Smooth muscle cell (in vitro differentiated cells): ENCODE measurements around the gene DCPS. TPM values are rescaled to one million over a fixed set of nuclear protein-coding genes. Genes with fewer than 3 reads are reported as not detected.
A peak's percentile ranks its signal among the peaks of the same experiment; 100 is the strongest.

Source experiments
- DNase-seq: peaks from one replicate; lab custom pipeline; 2025; ENCODE audit not compliant: unreplicated experiment; lab: John Stamatoyannopoulos, UW
- H2AFZ ChIP-seq: fragments of 200-600 bp; sonication (generic); 2 replicates; pipeline ENCODE4 v1.6.0; 2016; ENCODE audit warnings: antibody characterized with exemption, low read depth, mild to moderate bottlenecking
- H3F3A ChIP-seq: fragments of 200-600 bp; sonication (generic); 2 replicates; pipeline ENCODE4 v1.6.0; 2017; ENCODE audit warnings: antibody characterized with exemption, low read depth
- H3K27ac ChIP-seq: fragments of 200-600 bp; sonication (generic); 2 replicates; pipeline ENCODE4 v1.5.1; 2016; ENCODE audit warnings: low read depth, mild to moderate bottlenecking
- H3K27me3 ChIP-seq: fragments of 200-600 bp; sonication (generic); 2 replicates; pipeline ENCODE4 v1.6.1; 2016; ENCODE audit warnings: low read depth, mild to moderate bottlenecking
- H3K36me3 ChIP-seq: fragments of 200-600 bp; sonication (generic); 2 replicates; pipeline ENCODE4 v1.5.1; 2016; ENCODE audit warnings: low read depth
- H3K4me1 ChIP-seq: fragments of 200-600 bp; sonication (generic); 2 replicates; pipeline ENCODE4 v1.5.1; 2016; ENCODE audit warnings: low read depth
- H3K4me2 ChIP-seq: fragments of 200-600 bp; sonication (generic); 2 replicates; pipeline ENCODE4 v1.6.0; 2016; ENCODE audit warnings: mild to moderate bottlenecking
- H3K4me3 ChIP-seq: fragments of 200-600 bp; sonication (generic); 2 replicates; pipeline ENCODE4 v1.5.1; 2016; ENCODE audit warnings: mild to moderate bottlenecking
- H3K79me2 ChIP-seq: fragments of 200-600 bp; sonication (generic); 2 replicates; pipeline ENCODE4 v1.6.0; 2016; ENCODE audit warnings: low read depth, mild to moderate bottlenecking
- H3K9ac ChIP-seq: fragments of 200-600 bp; sonication (generic); 2 replicates; pipeline ENCODE4 v1.6.0; 2016; ENCODE audit warnings: low read depth
- H3K9me3 ChIP-seq: fragments of 200-600 bp; sonication (generic); replicated peaks from 2 replicates; pipeline ENCODE4 v1.5.1; 2016; ENCODE audit warnings: low read depth
- H4K20me1 ChIP-seq: fragments of 200-600 bp; sonication (generic); 2 replicates; pipeline ENCODE4 v1.6.0; 2016; ENCODE audit warnings: low read depth
- WGBS: methylation state at CpG from one replicate; pipeline ENCODE4 v1.1.7; 2016; ENCODE audit warnings: low lambda C conversion rate; 5-methylcytosine and 5-hydroxymethylcytosine counted together
- polyA plus RNA-seq: library from polyadenylated mRNA; unstranded; fragments of >200 nt; fragmentation: Nextera tagmentation; extraction: Ambion mirVana; gene quantifications from 2 replicates; pipeline ENCODE4 v1.2.1, GENCODE V29; 2016
- total RNA-seq: library from RNA; depleted of rRNA; stranded (reverse); fragments of >200 nt; gene quantifications from 2 replicates; pipeline ENCODE4 v1.2.3, GENCODE V29; 2014
- TF ChIP-seq, protein P1 (sequence below): fragments of 200-600 bp; sonication (generic); IDR thresholded peaks from 2 replicates; pipeline ENCODE4 v1.5.1; 2017; ENCODE audit warnings: borderline replicate concordance, mild to moderate bottlenecking, antibody characterized with exemption; ENCODE audit not compliant: insufficient read depth, poor library complexity, severe bottlenecking

Gene DCPS
- total and polyA plus RNA-seq, 2 experiments from 2014 or later, result 19.0 to 25.4 TPM

DNA sequence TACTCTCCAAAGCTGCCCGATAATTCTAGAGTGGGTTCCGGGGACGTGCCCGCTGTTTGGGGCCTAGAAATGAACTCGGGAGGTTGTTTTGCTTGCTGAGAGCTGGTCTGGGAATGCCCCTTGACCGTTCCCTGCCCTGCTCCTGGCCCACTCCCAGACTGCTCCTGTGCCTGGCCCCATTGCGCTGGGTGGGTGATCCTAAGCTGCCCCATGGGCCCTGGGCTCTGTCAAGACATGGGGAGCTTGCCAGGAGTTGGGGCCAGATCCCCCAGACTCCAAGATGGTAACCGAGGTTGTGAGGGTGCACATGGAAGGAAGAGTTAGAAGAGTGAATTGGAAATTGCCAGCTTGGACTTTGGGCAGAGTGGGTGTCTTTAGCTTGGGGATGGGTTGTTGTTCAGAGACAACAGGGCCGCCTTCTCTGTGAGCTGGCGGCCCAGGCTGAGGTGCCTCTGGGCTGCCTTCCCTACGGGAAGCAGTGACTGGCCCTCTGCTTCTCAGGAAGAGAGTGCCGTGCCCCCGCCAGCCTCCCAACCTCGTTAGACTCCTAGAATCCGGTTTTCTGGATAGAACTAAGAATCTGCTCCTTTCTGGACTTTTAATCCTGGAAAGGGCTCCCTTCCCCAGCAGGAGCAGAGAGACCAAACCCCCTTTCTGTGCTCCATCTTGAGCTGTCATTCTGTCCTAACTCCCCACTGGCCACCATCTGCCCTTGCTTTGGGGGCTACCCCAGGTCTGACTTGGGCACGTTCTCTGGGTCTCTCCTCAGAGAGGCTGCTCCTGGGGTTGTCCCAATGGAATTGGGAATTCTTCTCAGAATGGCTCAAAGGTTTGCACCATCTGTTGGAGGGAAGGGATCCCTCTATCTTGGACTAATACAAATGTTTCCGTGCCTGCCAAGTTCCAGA, 53.4 kb downstream of the DCPS start:
- H3K9ac ChIP-seq, result peak overlapping the region; percentile 21
- H3K4me3 ChIP-seq, result peak overlapping the region; percentile 78
- H3K27me3 ChIP-seq, result no peaks in the 10 kb centered on the region
- H3K27ac ChIP-seq, result peak overlapping the region; percentile 27
- H3F3A ChIP-seq, result peaks cover 11% of the 10 kb centered on the region
- 90% methylated on average over 17 of the region's 17 CpGs for WGBS
- peaks cover 87% of the 10 kb centered on the region for H3K79me2 ChIP-seq
- TF ChIP-seq, protein P1, sequence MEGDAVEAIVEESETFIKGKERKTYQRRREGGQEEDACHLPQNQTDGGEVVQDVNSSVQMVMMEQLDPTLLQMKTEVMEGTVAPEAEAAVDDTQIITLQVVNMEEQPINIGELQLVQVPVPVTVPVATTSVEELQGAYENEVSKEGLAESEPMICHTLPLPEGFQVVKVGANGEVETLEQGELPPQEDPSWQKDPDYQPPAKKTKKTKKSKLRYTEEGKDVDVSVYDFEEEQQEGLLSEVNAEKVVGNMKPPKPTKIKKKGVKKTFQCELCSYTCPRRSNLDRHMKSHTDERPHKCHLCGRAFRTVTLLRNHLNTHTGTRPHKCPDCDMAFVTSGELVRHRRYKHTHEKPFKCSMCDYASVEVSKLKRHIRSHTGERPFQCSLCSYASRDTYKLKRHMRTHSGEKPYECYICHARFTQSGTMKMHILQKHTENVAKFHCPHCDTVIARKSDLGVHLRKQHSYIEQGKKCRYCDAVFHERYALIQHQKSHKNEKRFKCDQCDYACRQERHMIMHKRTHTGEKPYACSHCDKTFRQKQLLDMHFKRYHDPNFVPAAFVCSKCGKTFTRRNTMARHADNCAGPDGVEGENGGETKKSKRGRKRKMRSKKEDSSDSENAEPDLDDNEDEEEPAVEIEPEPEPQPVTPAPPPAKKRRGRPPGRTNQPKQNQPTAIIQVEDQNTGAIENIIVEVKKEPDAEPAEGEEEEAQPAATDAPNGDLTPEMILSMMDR, result no peak
- H3K9me3 ChIP-seq, result no peaks in the 10 kb centered on the region
- H2AFZ ChIP-seq, result no peak overlapping the region
- peaks cover 26% of the 10 kb centered on the region for H3K4me1 ChIP-seq
- H4K20me1 ChIP-seq, result peaks cover 54% of the 10 kb centered on the region
- DNase-seq, result no peak
- H3K36me3 ChIP-seq, result no peaks in the 10 kb centered on the region
- H3K4me2 ChIP-seq, result peak overlapping the region; percentile 89

DNA sequence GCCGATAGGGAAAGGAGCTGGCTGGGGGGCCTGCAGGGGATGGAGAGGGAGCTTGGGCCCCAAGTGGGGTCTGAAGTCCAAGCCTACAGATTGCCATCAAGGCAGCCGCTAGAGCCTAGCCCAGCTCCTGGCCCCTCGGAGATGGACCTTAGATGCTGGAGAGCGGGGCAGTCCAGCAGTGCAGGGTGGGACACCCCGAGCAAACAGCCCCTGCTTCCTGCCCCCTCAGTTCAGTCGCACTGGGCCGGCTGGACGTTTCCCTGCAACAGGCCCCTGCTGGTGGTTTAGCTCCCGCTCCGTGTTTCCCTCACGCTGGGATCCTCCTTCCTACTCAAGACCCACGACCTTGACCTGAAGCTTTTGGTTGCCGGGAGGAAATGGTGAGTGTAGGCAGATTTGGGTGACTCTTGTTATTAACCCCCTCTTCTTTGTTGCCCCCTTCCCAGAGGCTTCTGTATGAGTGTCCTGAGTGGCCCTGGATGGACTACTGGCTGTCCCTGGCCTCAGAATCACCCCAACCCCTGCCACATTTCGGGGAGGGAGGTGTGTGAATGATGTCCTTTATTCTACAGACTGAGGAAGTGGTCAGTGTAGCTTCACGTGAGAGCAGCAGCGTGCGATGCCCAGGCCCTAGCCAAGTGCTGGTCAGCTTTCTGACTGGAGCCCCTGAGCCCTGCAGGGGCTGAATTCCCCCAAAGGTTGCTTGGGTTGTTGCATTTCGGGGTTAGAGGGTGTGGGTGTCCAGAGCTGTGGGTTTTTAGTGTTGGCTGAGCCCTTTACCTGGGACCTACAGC, 54.3 kb downstream of the DCPS start:
- peaks cover 18% of the 10 kb centered on the region for H3K4me1 ChIP-seq
- WGBS, result 70% methylated on average over 18 of the region's 18 CpGs
- H3K9me3 ChIP-seq, result no peaks in the 10 kb centered on the region
- peak overlapping the region; percentile 27 for H3K27ac ChIP-seq
- H3K79me2 ChIP-seq, result peaks cover 87% of the 10 kb centered on the region
- DNase-seq, result no peak
- peak overlapping the region; percentile 89 for H3K4me2 ChIP-seq
- H3K4me3 ChIP-seq, result peak overlapping the region; percentile 78
- H3K9ac ChIP-seq, result no peak overlapping the region
- peaks cover 58% of the 10 kb centered on the region for H4K20me1 ChIP-seq
- peaks cover 3% of the 10 kb centered on the region for H3F3A ChIP-seq
- H3K36me3 ChIP-seq, result no peaks in the 10 kb centered on the region
- H2AFZ ChIP-seq, result no peak overlapping the region
- H3K27me3 ChIP-seq, result no peaks in the 10 kb centered on the region
- TF ChIP-seq, protein P1, result no peak

DNA sequence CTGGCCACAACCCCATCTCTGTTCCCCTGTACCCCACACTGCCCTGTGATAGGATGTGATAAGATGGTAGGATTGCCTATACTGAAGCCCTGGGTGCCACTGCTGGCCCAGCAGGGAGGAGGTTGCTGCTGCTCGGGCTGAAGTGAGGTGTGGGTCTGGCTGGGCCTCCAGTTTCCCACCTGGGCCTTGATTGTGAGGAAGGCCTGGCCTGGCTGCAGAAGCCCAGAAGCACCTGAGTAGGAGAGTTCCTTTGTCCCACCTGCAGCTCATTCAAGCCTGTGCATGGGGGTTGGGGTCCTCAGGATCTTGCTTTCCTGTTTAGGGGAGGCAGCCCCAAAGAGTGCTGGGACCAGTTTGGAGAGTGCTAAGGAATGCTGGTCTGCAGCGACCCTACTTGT, 54.9 kb downstream of the DCPS start:
- no peaks in the 10 kb centered on the region for H3K9me3 ChIP-seq
- peaks cover 12% of the 10 kb centered on the region for H3K4me1 ChIP-seq
- peaks cover 64% of the 10 kb centered on the region for H4K20me1 ChIP-seq
- H3K27me3 ChIP-seq, result no peaks in the 10 kb centered on the region
- no peak overlapping the region for H3K9ac ChIP-seq
- H2AFZ ChIP-seq, result no peak overlapping the region
- H3K79me2 ChIP-seq, result peaks cover 93% of the 10 kb centered on the region
- H3K27ac ChIP-seq, result no peak overlapping the region
- no peaks in the 10 kb centered on the region for H3K36me3 ChIP-seq
- no peak overlapping the region for H3K4me3 ChIP-seq
- 85% methylated on average over 2 of the region's 2 CpGs for WGBS
- no peaks in the 10 kb centered on the region for H3F3A ChIP-seq
- DNase-seq, result no peak
- H3K4me2 ChIP-seq, result peak overlapping the region; percentile 89
- TF ChIP-seq, protein P1, result no peak
